ENCODE data around the gene C4orf50.

C4orf50 gene

GRCh38 chr4:6042293-6043063 lies 24.2 kb upstream of the C4orf50 start:
- H3K36me3 ChIP-seq (ENCODE audit: insufficient read depth, low read depth, low read length), result no peaks in the 10 kb centered on the region
- H3K9ac ChIP-seq (ENCODE audit: low read depth, low read length), result no peak overlapping the region
- no peak overlapping the region for H3K4me3 ChIP-seq (ENCODE audit: low read length)
- no peak overlapping the region for H3K27ac ChIP-seq (ENCODE audit: low read length)
- no peaks in the 10 kb centered on the region for H3K4me1 ChIP-seq (ENCODE audit: insufficient read depth, low read length)
- peaks cover 8% of the 10 kb centered on the region; the same call in 1 of the 2 replicates for H3K27me3 ChIP-seq (ENCODE audit: insufficient read depth, low read length)
- H3K9me3 ChIP-seq (ENCODE audit: insufficient read depth, low read depth, low read length), result no peaks in the 10 kb centered on the region

GRCh38 chr4:6041800-6042199 lies 23.6 kb upstream of the C4orf50 start:
- Histone ChIP-seq H3K9me3 (ENCODE audit: insufficient read depth, low read depth, low read length) (no peaks in the 10 kb centered on the region), H3K4me3 (ENCODE audit: low read length) (no peak overlapping the region), H3K9ac (ENCODE audit: low read depth, low read length) (no peak overlapping the region), H3K27ac (ENCODE audit: low read length) (no peak overlapping the region), H3K27me3 (ENCODE audit: insufficient read depth, low read length) (peaks cover 8% of the 10 kb centered on the region; the same call in 1 of the 2 replicates), H3K4me1 (ENCODE audit: insufficient read depth, low read length) (no peaks in the 10 kb centered on the region), H3K36me3 (ENCODE audit: insufficient read depth, low read depth, low read length) (no peaks in the 10 kb centered on the region)

- Histone ChIP-seq H3K36me3 (ENCODE audit: insufficient read depth, low read depth, low read length) (no peaks in the 10 kb centered on the region), H3K9ac (ENCODE audit: low read depth, low read length) (no peak overlapping the region), H3K9me3 (ENCODE audit: insufficient read depth, low read depth, low read length) (no peaks in the 10 kb centered on the region), H3K27me3 (ENCODE audit: insufficient read depth, low read length) (peaks cover 8% of the 10 kb centered on the region; the same call in 1 of the 2 replicates), H3K27ac (ENCODE audit: low read length) (no peak overlapping the region), H3K4me1 (ENCODE audit: insufficient read depth, low read length) (no peaks in the 10 kb centered on the region), H3K4me3 (ENCODE audit: low read length) (no peak overlapping the region)
These were observed 20.5 kb upstream of the C4orf50 start for GRCh38 chr4:6038711-6039110.

GRCh38 chr4:6035786-6036185 lies 17.6 kb upstream of the C4orf50 start:
- Histone ChIP-seq H3K9ac (ENCODE audit: low read depth, low read length) (no peak overlapping the region), H3K4me3 (ENCODE audit: low read length) (no peak overlapping the region), H3K9me3 (ENCODE audit: insufficient read depth, low read depth, low read length) (no peaks in the 10 kb centered on the region), H3K36me3 (ENCODE audit: insufficient read depth, low read depth, low read length) (no peaks in the 10 kb centered on the region), H3K27me3 (ENCODE audit: insufficient read depth, low read length) (peaks cover 8% of the 10 kb centered on the region; the same call in 1 of the 2 replicates), H3K27ac (ENCODE audit: low read length) (no peak overlapping the region), H3K4me1 (ENCODE audit: insufficient read depth, low read length) (no peaks in the 10 kb centered on the region)

DNA sequence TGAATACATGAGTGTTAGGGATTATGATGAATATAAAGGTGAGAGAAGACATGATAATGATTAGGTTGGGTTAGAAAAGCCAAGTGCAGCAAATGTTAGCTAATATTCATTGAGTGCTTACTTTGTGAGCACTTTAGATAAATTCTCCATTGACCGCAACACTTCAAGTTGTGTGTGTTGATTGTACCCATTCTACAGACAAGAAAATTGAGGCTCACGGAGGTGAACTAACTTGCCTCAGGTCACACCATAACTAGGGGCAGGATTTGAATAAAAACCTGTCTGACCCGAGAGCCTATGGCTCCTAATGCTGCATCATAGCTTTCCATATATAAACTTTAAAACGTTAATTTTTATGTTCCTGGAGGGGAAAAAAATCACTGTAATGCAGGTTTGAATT lies 15.2 kb upstream of the C4orf50 start:
- no peaks in the 10 kb centered on the region for H3K27me3 ChIP-seq (ENCODE audit: insufficient read depth, low read length)
- H3K9me3 ChIP-seq (ENCODE audit: insufficient read depth, low read depth, low read length), result no peaks in the 10 kb centered on the region
- no peak overlapping the region for H3K4me3 ChIP-seq (ENCODE audit: low read length)
- no peaks in the 10 kb centered on the region for H3K36me3 ChIP-seq (ENCODE audit: insufficient read depth, low read depth, low read length)
- peaks cover 10% of the 10 kb centered on the region for H3K4me1 ChIP-seq (ENCODE audit: insufficient read depth, low read length)
- H3K9ac ChIP-seq (ENCODE audit: low read depth, low read length), result no peak overlapping the region
- H3K27ac ChIP-seq (ENCODE audit: low read length), result no peak overlapping the region

DNA sequence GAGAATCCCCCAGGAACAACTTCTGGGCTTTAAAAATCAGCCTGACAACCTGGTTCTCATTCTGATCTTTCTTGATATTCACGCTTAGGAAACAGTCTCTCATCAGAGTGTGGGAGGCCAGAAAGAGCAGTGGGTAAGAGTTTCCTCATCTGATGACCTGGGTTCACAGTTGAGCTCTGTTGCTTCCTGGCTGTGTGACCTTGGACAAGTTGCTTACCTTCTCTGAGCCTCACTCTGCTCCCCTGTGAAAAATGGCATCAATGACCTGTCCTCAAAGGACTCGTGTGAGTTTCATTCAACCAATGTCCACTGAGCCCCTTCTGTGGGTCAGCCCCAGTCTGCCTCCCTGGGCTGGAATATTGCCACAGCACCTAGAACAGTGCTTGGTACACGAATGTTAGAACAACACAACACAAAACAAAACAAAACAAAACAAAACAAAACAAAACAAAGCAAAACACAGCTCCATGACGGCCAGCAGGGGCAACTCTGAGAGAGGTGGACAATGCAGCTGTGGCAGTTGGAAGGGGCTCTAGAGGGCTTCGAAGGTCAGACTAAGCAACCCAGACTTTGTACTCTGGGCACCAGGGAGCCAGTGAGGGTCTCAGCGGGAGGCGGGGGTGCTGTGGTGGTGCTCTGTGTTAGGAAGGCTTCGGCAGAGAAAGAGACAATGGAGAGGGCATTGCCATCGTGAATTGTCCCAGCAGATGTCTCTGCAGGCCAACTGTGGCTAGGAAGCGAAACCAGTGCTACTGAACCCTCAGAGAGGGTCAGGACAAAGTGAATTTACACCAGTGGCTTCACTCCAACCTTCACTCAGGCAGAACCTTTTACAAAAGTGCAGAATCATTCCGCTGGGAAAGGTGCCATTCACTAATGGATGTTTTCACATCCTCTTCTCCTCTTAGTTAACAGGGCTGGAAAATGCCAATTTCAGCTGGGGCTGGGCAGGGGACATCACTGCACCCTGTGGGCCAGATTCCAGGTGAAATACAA lies 14.3 kb upstream of the C4orf50 start:
- H3K4me1 ChIP-seq (ENCODE audit: insufficient read depth, low read length), result peaks cover 10% of the 10 kb centered on the region
- no peak overlapping the region for H3K27ac ChIP-seq (ENCODE audit: low read length)
- no peak overlapping the region for H3K9ac ChIP-seq (ENCODE audit: low read depth, low read length)
- H3K27me3 ChIP-seq (ENCODE audit: insufficient read depth, low read length), result no peaks in the 10 kb centered on the region
- no peaks in the 10 kb centered on the region for H3K9me3 ChIP-seq (ENCODE audit: insufficient read depth, low read depth, low read length)
- H3K36me3 ChIP-seq (ENCODE audit: insufficient read depth, low read depth, low read length), result no peaks in the 10 kb centered on the region
- no peak overlapping the region for H3K4me3 ChIP-seq (ENCODE audit: low read length)

DNA sequence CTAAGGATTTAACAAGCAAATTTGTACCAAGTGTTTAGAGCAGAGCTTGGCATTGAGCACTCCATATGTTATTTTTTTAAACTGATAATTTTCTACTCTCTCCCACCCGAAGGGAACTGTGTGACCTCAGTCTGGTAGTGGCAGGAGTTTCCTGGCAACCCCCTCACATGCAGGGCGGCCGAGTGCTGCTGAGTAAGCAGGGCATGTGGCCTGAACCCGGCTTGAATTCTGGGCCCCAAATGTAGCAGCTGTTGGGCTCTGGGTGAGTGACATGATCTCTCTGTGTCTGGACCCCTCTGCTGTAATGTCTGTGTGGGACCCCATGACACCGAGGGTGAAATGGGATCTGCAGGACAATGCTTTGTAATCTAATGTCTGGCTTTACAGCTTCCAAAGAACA lies 13.6 kb upstream of the C4orf50 start:
- Histone ChIP-seq H3K4me3 (ENCODE audit: low read length) (no peak overlapping the region), H3K36me3 (ENCODE audit: insufficient read depth, low read depth, low read length) (no peaks in the 10 kb centered on the region), H3K27ac (ENCODE audit: low read length) (no peak overlapping the region), H3K4me1 (ENCODE audit: insufficient read depth, low read length) (peaks cover 10% of the 10 kb centered on the region), H3K9ac (ENCODE audit: low read depth, low read length) (no peak overlapping the region), H3K9me3 (ENCODE audit: insufficient read depth, low read depth, low read length) (no peaks in the 10 kb centered on the region), H3K27me3 (ENCODE audit: insufficient read depth, low read length) (no peaks in the 10 kb centered on the region)

DNA sequence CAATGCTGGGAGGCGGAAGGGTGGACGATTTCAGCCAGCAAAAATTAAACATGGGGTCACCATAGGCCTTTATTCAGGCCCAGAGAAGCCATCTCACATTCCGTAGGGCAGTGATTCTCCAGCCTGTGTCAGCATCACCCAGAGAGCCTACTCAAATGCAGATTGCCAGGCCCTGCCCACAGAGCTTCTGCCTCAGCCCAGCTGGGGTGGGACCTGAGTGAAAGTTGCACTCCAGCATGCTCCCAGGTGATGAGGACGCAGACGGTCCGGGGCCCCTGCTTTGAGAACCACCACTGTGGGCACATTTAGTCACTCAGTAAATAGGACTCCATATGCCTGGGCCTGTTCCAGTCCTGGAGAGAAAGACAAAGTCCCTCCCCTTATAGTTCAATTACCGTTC lies 12.4 kb upstream of the C4orf50 start:
- Histone ChIP-seq H3K36me3 (ENCODE audit: insufficient read depth, low read depth, low read length) (no peaks in the 10 kb centered on the region), H3K4me1 (ENCODE audit: insufficient read depth, low read length) (peaks cover 10% of the 10 kb centered on the region), H3K27ac (ENCODE audit: low read length) (no peak overlapping the region), H3K4me3 (ENCODE audit: low read length) (no peak overlapping the region), H3K9me3 (ENCODE audit: insufficient read depth, low read depth, low read length) (no peaks in the 10 kb centered on the region), H3K27me3 (ENCODE audit: insufficient read depth, low read length) (no peaks in the 10 kb centered on the region), H3K9ac (ENCODE audit: low read depth, low read length) (no peak overlapping the region)

DNA sequence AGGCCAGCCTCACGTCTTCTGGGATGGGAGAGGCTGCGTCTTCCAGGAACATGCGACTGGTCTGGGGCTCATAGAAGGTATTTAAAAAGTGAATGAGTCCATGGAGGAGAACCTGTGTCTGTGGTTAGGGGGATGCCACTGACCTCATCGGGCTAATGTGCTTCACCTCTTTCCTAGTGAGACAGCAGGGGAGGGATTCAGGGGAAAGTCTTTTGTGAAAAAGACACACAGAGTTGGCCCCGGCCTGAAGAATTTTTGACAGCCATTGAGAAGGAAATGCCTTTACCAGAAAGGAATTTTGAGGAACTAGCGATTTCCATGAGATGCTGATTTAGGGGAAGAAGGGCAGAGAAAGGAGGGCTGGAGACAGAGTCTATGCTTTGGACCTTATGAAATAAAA lies 11.0 kb upstream of the C4orf50 start:
- no peak overlapping the region for H3K27ac ChIP-seq (ENCODE audit: low read length)
- no peak overlapping the region for H3K9ac ChIP-seq (ENCODE audit: low read depth, low read length)
- no peaks in the 10 kb centered on the region for H3K9me3 ChIP-seq (ENCODE audit: insufficient read depth, low read depth, low read length)
- peaks cover 10% of the 10 kb centered on the region for H3K4me1 ChIP-seq (ENCODE audit: insufficient read depth, low read length)
- H3K4me3 ChIP-seq (ENCODE audit: low read length), result no peak overlapping the region
- no peaks in the 10 kb centered on the region for H3K27me3 ChIP-seq (ENCODE audit: insufficient read depth, low read length)
- no peaks in the 10 kb centered on the region for H3K36me3 ChIP-seq (ENCODE audit: insufficient read depth, low read depth, low read length)

- Histone ChIP-seq H3K9me3 (ENCODE audit: insufficient read depth, low read depth, low read length) (no peaks in the 10 kb centered on the region), H3K4me1 (ENCODE audit: insufficient read depth, low read length) (peaks cover 10% of the 10 kb centered on the region), H3K27me3 (ENCODE audit: insufficient read depth, low read length) (no peaks in the 10 kb centered on the region), H3K4me3 (ENCODE audit: low read length) (no peak overlapping the region), H3K27ac (ENCODE audit: low read length) (no peak overlapping the region), H3K9ac (ENCODE audit: low read depth, low read length) (no peak overlapping the region), H3K36me3 (ENCODE audit: insufficient read depth, low read depth, low read length) (no peaks in the 10 kb centered on the region)
These were observed 9.9 kb upstream of the C4orf50 start for GRCh38 chr4:6028168-6028567.

DNA sequence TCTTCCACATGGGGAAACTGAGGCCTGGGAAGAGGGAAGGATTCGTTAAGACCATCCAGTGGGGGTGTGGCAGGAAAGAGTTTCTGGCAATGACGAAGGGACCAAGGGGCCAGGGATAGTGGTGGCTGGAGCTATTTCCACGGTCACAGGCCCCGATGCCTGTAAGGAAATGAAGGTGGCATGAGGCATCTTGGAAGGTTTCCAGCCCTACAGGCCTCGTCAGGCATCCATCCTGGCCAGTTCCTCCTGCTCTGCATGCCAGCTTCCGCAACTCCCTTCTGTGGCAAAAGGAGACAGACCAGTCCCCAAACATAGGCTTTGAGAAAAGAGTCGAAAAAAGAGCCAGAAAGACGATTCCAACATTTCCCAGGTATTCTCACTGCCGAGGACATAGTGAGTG lies 9.2 kb upstream of the C4orf50 start:
- no peak overlapping the region for H3K27ac ChIP-seq (ENCODE audit: low read length)
- H3K4me3 ChIP-seq (ENCODE audit: low read length), result no peak overlapping the region
- no peaks in the 10 kb centered on the region for H3K27me3 ChIP-seq (ENCODE audit: insufficient read depth, low read length)
- H3K9ac ChIP-seq (ENCODE audit: low read depth, low read length), result no peak overlapping the region
- no peaks in the 10 kb centered on the region for H3K9me3 ChIP-seq (ENCODE audit: insufficient read depth, low read depth, low read length)
- H3K36me3 ChIP-seq (ENCODE audit: insufficient read depth, low read depth, low read length), result no peaks in the 10 kb centered on the region
- H3K4me1 ChIP-seq (ENCODE audit: insufficient read depth, low read length), result peaks cover 10% of the 10 kb centered on the region

Measured in iPS-20b (cell line).